GM10248 (cell line): ENCODE results near the gene MLLT11.

ENCODE experiments used
- CTCF ChIA-PET: fragments of 300-600 bp; sonication (Branson Sonifier 250); formaldehyde crosslinking; extraction: SDS; loops from one replicate; lab custom pipeline; 2021; ENCODE audit warnings: antibody characterized with exemption; lab: Yijun Ruan, JAX
- POLR2A ChIA-PET: fragments of 350-650 bp; sonication (Branson Sonifier 250); formaldehyde crosslinking; extraction: SDS; loops from one replicate; lab custom pipeline; 2020; ENCODE audit warnings: antibody characterized with exemption; lab: Yijun Ruan, JAX
- DNase-seq: peaks from one replicate; pipeline ENCODE4 v3.0.0; 2012; ENCODE audit errors: extremely low spot score
- CTCF ChIP-seq: IDR thresholded peaks from 2 replicates; pipeline ENCODE4 v1.5.1; 2012; ENCODE audit warnings: mild to moderate bottlenecking, low read depth; ENCODE audit errors: extremely low read depth, missing control alignments, control extremely low read depth

MLLT11 gene

GRCh38 chr1:151059109-151060006, 839 bp upstream of the MLLT11 start, which contains the start of gene CDC42SE1:
Gene CDC42SE1 (minus strand): TSS chr1:151059622. CDS start chr1:151055730, 3,892 bp downstream.
- CTCF ChIA-PET, result interaction anchor here (0.9 to 9.5 kb wide), 13 partner anchors 9 to 97 kb away, joined by 3 to 69 read pairs (median 4); partner anchors contain the start of genes C1orf56, GABPB2, MINDY1 and TNFAIP8L2
- TF ChIP-seq CTCF, result peak; percentile 75
- peak; percentile 92 for DNase-seq

GRCh38 chr1:151060657-151061421, 642 bp downstream of the MLLT11 start:
- ChIA-PET POLR2A (no interaction called here), CTCF (interaction anchor here (0.7 to 9.5 kb wide), 9 partner anchors 8 to 95 kb away, joined by 3 to 69 read pairs (median 4); partner anchors contain the start of genes C1orf56, GABPB2 and TNFAIP8L2)
- no peak for DNase-seq
- TF ChIP-seq CTCF, result no peak

More at GRCh38 chr1:151059109-151060006, 839 bp upstream of the MLLT11 start, which contains the start of gene CDC42SE1:
- POLR2A ChIA-PET, result interaction anchor here (1.2 to 2.0 kb wide), 3 partner anchors 10 to 16 kb away, joined by 4 to 10 read pairs (median 4); partner anchors contain the start of gene C1orf56

- TF ChIP-seq CTCF, result no peak
- DNase-seq, result no peak
- CTCF ChIA-PET, result interaction anchor here (0.7 to 9.5 kb wide), 4 partner anchors 10 to 56 kb away, joined by 3 to 69 read pairs (median 28); partner anchors contain the start of genes C1orf56 and GABPB2
- POLR2A ChIA-PET, result no interaction called here
Observed at GRCh38 chr1:151061704-151062103, 1.5 kb downstream of the MLLT11 start.

- TF ChIP-seq CTCF, result no peak
- ChIA-PET POLR2A (no interaction called here), CTCF (interaction anchor here (1.0 to 9.5 kb wide), 3 partner anchors 9 to 14 kb away, joined by 3 to 69 read pairs (median 52); partner anchors contain the start of genes C1orf56 and GABPB2)
- DNase-seq, result no peak
Observed at GRCh38 chr1:151062741-151063371, 2.7 kb downstream of the MLLT11 start.

GRCh38 chr1:151065089-151065645, 5.0 kb downstream of the MLLT11 start:
- ChIA-PET POLR2A (no interaction called here), CTCF (interaction anchor here (1.0 to 1.6 kb wide), 6 partner anchors 15 to 41 kb away, joined by 3 to 6 read pairs (median 4); partner anchors contain the start of gene C1orf56)
- TF ChIP-seq CTCF, result no peak
- no peak for DNase-seq
